HepG2 (cell line): Measurements from ENCODE around the gene KIF19. TPM values are rescaled to one million over a fixed set of nuclear protein-coding genes. Genes with fewer than 3 reads are reported as not detected.

Source experiments
- ATF6 ChIP-seq: sonication (generic); formaldehyde crosslinking; conservative IDR thresholded peaks from 2 replicates; pipeline ENCODE4 v1.4.0; 2020; ENCODE audit warnings: missing genetic modification reagents
- BHLHE40 ChIP-seq: IDR thresholded peaks from 2 replicates; pipeline ENCODE4 v1.6.1; 2011; ENCODE audit warnings: low read length, improper control_type of control experiment
- HDAC2 ChIP-seq: sonication (generic); formaldehyde crosslinking; IDR thresholded peaks from 2 replicates; pipeline ENCODE4 v1.4.0; 2020; ENCODE audit warnings: missing genetic modification reagents
- HNRNPH1 ChIP-seq: fragments of 200-400 bp; formaldehyde crosslinking; optimal IDR thresholded peaks from 2 replicates; pipeline ENCODE3; 2017; ENCODE audit warnings: mild to moderate bottlenecking, low read depth, low read length
- ONECUT2 ChIP-seq: sonication (generic); formaldehyde crosslinking; IDR thresholded peaks from 2 replicates; pipeline ENCODE4 v1.4.0; 2020; ENCODE audit warnings: missing genetic modification reagents
- STAG1 ChIP-seq: sonication (generic); formaldehyde crosslinking; IDR thresholded peaks from 2 replicates; pipeline ENCODE4 v1.4.0; 2020; ENCODE audit warnings: missing genetic modification reagents
- ZHX1 ChIP-seq: sonication (generic); formaldehyde crosslinking; IDR thresholded peaks from 2 replicates; pipeline ENCODE4 v1.8.1; 2022; ENCODE audit warnings: low read depth, mild to moderate bottlenecking, missing genetic modification reagents
- ZNF569 ChIP-seq: sonication (generic); formaldehyde crosslinking; IDR thresholded peaks from 2 replicates; pipeline ENCODE4 v1.5.0; 2020; ENCODE audit warnings: mild to moderate bottlenecking, missing genetic modification reagents, moderate library complexity, borderline replicate concordance
- ZNF770 ChIP-seq: sonication (generic); formaldehyde crosslinking; IDR thresholded peaks from 2 replicates; pipeline ENCODE4 v1.5.0; 2020; ENCODE audit warnings: mild to moderate bottlenecking, missing genetic modification reagents
- polyA plus RNA-seq, 8 experiments: library from polyadenylated mRNA; depleted of rRNA in 3 of 8; stranded (reverse) in 7 of 8; unstranded in 1 of 8; fragments of >200 nt; fragmentation: Illumina TruSeq in 4 of 8; extraction: Trizol in 4 of 8; gene quantifications; 2 replicates each; pipeline versions ENCODE4 v1.2.1 to v1.2.3, GENCODE V29; 2011 to 2016; ENCODE audit warnings: low read depth in 4 of 8, missing spikeins in 1 of 8, mixed read lengths in 1 of 8; ENCODE audit not compliant: insufficient read depth in 1 of 8
- total RNA-seq, 5 experiments: library from RNA; depleted of rRNA; stranded (reverse); fragments of >200 nt; fragmentation: Illumina TruSeq; extraction: Trizol; gene quantifications; 2 replicates each; pipeline ENCODE4 v1.2.3, GENCODE V29; 2016; ENCODE audit warnings: low read depth in 1 of 5
- TF ChIP-seq, protein P1 (sequence below): sonication (generic); formaldehyde crosslinking; IDR thresholded peaks from 2 replicates; pipeline ENCODE4 v1.4.0; 2020; ENCODE audit warnings: missing genetic modification reagents, borderline replicate concordance
- TF ChIP-seq, protein P2 (sequence below): sonication (generic); formaldehyde crosslinking; IDR thresholded peaks from 2 replicates; pipeline ENCODE4 v1.4.0; 2020; ENCODE audit warnings: missing genetic modification reagents

The KIF19 gene
- total and polyA plus RNA-seq, 2 of the 13 experiments (the other 11 are each of a cell fraction or from before 2014, with no cell fraction given), result not detected

DNA sequence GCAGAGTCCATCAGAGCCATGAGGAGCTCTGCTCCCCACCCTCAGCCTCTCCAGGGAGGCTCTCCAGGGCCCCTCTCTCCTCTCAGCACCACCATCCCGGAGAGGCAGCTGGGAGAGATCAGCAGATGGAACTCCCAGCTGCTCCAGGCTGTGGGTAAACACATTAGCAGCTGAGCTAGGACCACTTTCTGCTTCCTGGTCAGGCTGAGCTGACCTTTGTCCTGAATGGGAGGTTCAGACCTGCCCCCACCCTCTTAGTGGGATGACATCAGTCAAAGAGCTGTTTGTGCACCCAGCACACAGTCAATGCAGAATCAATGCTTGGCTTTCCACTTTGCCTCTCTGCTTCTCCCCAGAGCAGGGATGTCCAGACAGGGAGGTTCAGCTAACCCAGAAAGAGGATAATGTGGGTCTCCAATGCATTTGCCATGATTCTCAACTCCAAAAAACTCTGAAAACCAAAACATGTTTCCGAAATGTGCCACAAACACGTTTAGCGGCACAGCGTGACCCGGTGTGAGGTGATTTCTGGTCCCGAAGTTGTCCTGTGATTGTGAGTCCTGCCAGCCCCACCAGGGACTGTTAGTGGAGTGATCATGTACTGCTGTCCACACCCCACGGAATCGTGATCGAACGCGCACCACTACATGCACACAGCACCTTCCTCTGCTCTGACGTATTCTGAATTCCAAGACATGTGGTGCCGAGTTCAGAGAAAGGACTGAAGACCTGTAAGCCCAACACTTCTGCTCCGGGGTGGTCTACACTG lies 48.0 kb downstream of the KIF19 start (continued):
- TF ChIP-seq ZNF770 (peak; percentile 54; the same call in 1 of the 2 replicates), ATF6 (CRISPR knock-in tag) (no peak), STAG1 (peak; percentile 28; the same call in 1 of the 2 replicates), BHLHE40 (peak; percentile 64), ZNF569 (no peak), HDAC2 (CRISPR knock-in tag) (peak; percentile 96), ONECUT2 (CRISPR knock-in tag) (peak; percentile 86), ZHX1 (no peak), HNRNPH1 (no peak)
- TF ChIP-seq, protein P1, sequence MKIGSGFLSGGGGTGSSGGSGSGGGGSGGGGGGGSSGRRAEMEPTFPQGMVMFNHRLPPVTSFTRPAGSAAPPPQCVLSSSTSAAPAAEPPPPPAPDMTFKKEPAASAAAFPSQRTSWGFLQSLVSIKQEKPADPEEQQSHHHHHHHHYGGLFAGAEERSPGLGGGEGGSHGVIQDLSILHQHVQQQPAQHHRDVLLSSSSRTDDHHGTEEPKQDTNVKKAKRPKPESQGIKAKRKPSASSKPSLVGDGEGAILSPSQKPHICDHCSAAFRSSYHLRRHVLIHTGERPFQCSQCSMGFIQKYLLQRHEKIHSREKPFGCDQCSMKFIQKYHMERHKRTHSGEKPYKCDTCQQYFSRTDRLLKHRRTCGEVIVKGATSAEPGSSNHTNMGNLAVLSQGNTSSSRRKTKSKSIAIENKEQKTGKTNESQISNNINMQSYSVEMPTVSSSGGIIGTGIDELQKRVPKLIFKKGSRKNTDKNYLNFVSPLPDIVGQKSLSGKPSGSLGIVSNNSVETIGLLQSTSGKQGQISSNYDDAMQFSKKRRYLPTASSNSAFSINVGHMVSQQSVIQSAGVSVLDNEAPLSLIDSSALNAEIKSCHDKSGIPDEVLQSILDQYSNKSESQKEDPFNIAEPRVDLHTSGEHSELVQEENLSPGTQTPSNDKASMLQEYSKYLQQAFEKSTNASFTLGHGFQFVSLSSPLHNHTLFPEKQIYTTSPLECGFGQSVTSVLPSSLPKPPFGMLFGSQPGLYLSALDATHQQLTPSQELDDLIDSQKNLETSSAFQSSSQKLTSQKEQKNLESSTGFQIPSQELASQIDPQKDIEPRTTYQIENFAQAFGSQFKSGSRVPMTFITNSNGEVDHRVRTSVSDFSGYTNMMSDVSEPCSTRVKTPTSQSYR, result peak; percentile 94
- TF ChIP-seq, protein P2, sequence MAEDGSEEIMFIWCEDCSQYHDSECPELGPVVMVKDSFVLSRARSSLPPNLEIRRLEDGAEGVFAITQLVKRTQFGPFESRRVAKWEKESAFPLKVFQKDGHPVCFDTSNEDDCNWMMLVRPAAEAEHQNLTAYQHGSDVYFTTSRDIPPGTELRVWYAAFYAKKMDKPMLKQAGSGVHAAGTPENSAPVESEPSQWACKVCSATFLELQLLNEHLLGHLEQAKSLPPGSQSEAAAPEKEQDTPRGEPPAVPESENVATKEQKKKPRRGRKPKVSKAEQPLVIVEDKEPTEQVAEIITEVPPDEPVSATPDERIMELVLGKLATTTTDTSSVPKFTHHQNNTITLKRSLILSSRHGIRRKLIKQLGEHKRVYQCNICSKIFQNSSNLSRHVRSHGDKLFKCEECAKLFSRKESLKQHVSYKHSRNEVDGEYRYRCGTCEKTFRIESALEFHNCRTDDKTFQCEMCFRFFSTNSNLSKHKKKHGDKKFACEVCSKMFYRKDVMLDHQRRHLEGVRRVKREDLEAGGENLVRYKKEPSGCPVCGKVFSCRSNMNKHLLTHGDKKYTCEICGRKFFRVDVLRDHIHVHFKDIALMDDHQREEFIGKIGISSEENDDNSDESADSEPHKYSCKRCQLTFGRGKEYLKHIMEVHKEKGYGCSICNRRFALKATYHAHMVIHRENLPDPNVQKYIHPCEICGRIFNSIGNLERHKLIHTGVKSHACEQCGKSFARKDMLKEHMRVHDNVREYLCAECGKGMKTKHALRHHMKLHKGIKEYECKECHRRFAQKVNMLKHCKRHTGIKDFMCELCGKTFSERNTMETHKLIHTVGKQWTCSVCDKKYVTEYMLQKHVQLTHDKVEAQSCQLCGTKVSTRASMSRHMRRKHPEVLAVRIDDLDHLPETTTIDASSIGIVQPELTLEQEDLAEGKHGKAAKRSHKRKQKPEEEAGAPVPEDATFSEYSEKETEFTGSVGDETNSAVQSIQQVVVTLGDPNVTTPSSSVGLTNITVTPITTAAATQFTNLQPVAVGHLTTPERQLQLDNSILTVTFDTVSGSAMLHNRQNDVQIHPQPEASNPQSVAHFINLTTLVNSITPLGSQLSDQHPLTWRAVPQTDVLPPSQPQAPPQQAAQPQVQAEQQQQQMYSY (CRISPR knock-in tag), result no peak
